H1 (cell line): Measurements from ENCODE around the gene ARHGAP25. TPM values are rescaled to one million over a fixed set of nuclear protein-coding genes. Genes with fewer than 3 reads are reported as not detected.

Source experiments
- CBX5 ChIP-seq: fragments of 300-800, 300-1000 bp; sonication (generic); IDR thresholded peaks from 2 replicates; pipeline ENCODE4 v1.7.1; 2016; ENCODE audit warnings: antibody characterized with exemption, low read length, low read depth
- EZH2 ChIP-seq: fragments of 200-600 bp; sonication (generic); IDR thresholded peaks from 2 replicates; pipeline ENCODE4 v1.7.1; 2012; ENCODE audit warnings: low read depth, mild to moderate bottlenecking, moderate library complexity, low read length, inconsistent platforms; ENCODE audit not compliant: severe bottlenecking
- POLR2AphosphoS5 ChIP-seq: IDR thresholded peaks from 2 replicates; pipeline ENCODE4 v1.6.1; 2011; ENCODE audit warnings: low read depth, low read length
- SAP30 ChIP-seq: fragments of 300-600 bp; sonication (generic); IDR thresholded peaks from 2 replicates; pipeline ENCODE4 v1.7.1; 2012; ENCODE audit warnings: low read length, moderate library complexity, mild to moderate bottlenecking, inconsistent platforms; ENCODE audit not compliant: insufficient read depth, insufficient replicate concordance
- SIN3A ChIP-seq, 2 experiments: IDR thresholded peaks in 1 of 2; conservative IDR thresholded peaks in 1 of 2; 2 replicates each; pipeline ENCODE4 v1.6.1; 2011 to 2012; ENCODE audit warnings: low read length in 2 of 2, improper control_type of control experiment in 1 of 2, low read depth in 1 of 2, mild to moderate bottlenecking in 1 of 2
- TAF7 ChIP-seq: optimal IDR thresholded peaks from 2 replicates; pipeline ENCODE3; 2011; ENCODE audit warnings: low read depth, mild to moderate bottlenecking, inconsistent platforms, low read length, moderate library complexity, borderline replicate concordance
- TEAD4 ChIP-seq: IDR thresholded peaks from 2 replicates; pipeline ENCODE4 v1.6.1; 2012; ENCODE audit warnings: low read depth, low read length, inconsistent platforms, mixed read lengths
- polyA plus RNA-seq, 7 experiments: library from polyadenylated mRNA; depleted of rRNA in 3 of 7; stranded (reverse) in 5 of 7; unstranded in 2 of 7; fragments of >200 nt in 5 of 7; fragments of 200-250 nt in 2 of 7; gene quantifications; 1 replicate in 5 of 7; 2 replicates in 1 of 7; 4 replicates in 1 of 7; pipeline versions ENCODE4 v1.2.1 to v1.2.3, GENCODE V29; 2011 to 2013; ENCODE audit warnings: missing spikeins in 2 of 7, mixed read lengths in 2 of 7
- total RNA-seq: library from RNA; stranded (reverse); fragmentation: NEBNext Ultra II Directional; extraction: Animal tissue kit (Norgen Biotek cat#: 25700); gene quantifications from 2 replicates; pipeline ENCODE4 v1.2.1, GENCODE V29; 2021
- TF ChIP-seq, protein P1 (sequence below): IDR thresholded peaks from 2 replicates; pipeline ENCODE4 v1.6.1; 2011; ENCODE audit warnings: low read length, improper control_type of control experiment

Gene ARHGAP25
- total and polyA plus RNA-seq, 2 of the 8 experiments (the other 6 are each of a cell fraction or from before 2014, with no cell fraction given), result 1.00 to 1.2 TPM

DNA sequence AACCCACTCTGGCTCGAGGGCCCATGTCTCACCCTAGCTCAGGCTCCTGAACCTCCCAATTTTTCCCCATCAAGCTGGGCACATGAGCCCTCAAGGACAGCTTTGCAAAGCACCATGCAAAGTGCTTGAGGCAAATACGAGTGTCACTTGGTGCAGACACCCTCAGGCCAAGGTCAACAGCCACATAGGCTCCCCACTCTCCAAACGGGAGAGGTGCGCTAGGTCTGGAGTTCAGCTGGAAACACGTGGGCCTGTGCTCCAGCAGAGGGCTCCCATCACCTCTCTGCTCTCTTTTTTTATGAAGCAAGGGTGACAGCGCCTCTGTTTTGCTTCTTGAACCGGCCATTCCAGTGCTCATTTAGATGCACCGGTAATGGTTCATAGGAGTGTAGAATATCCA lies 11.9 kb upstream of the ARHGAP25 start (continued):
- TF ChIP-seq, protein P1, sequence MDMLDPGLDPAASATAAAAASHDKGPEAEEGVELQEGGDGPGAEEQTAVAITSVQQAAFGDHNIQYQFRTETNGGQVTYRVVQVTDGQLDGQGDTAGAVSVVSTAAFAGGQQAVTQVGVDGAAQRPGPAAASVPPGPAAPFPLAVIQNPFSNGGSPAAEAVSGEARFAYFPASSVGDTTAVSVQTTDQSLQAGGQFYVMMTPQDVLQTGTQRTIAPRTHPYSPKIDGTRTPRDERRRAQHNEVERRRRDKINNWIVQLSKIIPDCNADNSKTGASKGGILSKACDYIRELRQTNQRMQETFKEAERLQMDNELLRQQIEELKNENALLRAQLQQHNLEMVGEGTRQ, result peak; percentile 53
- TF ChIP-seq SAP30 (no peak), EZH2 (no peak), TAF7 (no peak), CBX5 (no peak), POLR2AphosphoS5 (no peak), SIN3A (conservative IDR thresholded peaks at IDR 0.05 in 1 of 2, IDR thresholded peaks at IDR 0.05 in 1 of 2; ENCODE audit: low read depth in 1 of 2, low read length in 2 of 2) (no peak), TEAD4 (no peak)
